GM21717 (cell line): ENCODE data around the gene RAPGEF5.
A peak's percentile ranks its signal among the peaks of the same experiment; 100 is the strongest.

ENCODE experiments used
- ATAC-seq: cut with Tn5 transposase; IDR thresholded peaks from one replicate; pipeline ENCODE4 v1.9.1; 2021; ENCODE audit warnings: mild to moderate bottlenecking, moderate library complexity; ENCODE audit not compliant: unreplicated experiment

Gene RAPGEF5

GRCh38 chr7:22195397-22196172 is 161.4 kb downstream of the RAPGEF5 start:
- no peak for ATAC-seq

DNA sequence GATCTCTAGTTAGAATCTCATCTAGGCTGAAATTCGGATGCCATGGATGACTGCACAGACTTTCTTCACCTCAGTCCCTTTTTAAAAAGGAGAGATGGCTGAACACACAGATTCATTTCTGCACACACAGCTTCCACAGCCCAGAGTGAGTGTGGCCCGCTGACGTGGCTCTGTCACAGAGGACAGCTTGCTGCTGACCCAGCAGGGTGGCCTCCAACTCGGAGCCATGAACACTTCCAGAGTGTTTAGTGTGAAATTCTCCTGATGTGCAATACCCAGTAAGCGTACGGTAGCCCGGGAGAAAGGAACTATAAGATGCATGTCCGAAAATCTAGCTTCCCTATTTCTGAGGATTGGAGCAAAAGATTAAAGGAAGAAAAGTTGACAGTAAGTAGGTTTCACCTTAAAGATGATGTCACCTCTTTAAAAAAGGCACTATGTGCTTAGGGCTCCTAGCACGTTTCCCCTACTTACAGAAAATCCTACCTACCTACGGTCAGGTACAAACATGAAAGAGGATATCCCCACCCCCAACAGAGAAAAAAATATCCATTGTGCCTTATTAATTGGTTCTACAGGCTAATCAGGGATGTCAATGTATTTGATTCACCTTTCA is 162.2 kb downstream of the RAPGEF5 start:
- ATAC-seq: no peak

DNA sequence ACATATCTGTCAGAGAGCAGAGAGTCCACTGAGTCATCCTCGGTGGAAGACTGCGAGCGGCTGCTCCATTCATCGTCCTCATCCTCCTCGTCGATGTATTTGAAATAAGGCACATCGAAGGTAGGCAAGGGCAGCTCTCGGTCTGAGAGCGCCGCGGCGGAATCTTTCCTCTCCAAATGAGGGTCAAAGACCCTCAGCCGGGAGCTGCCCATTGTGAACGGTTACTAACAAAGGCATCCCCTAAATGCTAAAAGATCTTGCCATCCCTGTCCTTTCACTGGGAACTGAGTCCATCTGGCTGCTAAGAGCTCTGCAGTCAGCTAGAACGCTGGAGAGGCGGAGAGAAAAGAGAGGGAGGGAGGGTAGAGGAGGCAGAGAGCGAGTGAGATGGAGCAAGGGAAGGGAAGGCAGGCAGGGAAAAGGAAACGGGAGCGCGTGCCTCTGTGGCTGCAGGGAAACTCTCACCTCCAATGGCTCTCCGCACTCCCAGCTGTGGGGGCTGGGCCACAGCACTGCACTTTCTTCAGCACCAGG is 163.4 kb downstream of the RAPGEF5 start:
- no peak for ATAC-seq

GRCh38 chr7:22192801-22193200 is 164.2 kb downstream of the RAPGEF5 start:
- no peak for ATAC-seq

GRCh38 chr7:22190736-22191135 is 166.2 kb downstream of the RAPGEF5 start:
- no peak for ATAC-seq

GRCh38 chr7:22189741-22190140 is 167.2 kb downstream of the RAPGEF5 start:
- ATAC-seq: no peak

DNA sequence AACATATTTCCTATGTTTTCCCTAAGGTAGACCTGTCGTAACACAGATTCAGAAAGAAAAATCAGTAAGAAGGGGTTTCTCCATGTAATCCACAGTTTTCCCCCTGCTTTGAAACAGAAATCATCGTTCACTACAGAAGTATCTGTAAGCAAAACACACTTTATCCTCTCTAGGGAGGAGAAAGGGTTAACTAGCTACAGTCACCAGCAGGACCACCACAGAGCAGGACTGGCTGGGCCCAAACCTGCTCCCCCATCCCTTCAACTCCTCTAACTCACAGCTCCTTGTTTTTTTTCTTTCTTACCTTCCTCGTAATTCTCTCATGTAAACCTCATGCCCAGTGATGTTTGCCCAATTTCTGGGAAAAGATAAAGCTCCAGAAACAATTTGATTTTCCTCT is 167.7 kb downstream of the RAPGEF5 start:
- no peak for ATAC-seq

DNA sequence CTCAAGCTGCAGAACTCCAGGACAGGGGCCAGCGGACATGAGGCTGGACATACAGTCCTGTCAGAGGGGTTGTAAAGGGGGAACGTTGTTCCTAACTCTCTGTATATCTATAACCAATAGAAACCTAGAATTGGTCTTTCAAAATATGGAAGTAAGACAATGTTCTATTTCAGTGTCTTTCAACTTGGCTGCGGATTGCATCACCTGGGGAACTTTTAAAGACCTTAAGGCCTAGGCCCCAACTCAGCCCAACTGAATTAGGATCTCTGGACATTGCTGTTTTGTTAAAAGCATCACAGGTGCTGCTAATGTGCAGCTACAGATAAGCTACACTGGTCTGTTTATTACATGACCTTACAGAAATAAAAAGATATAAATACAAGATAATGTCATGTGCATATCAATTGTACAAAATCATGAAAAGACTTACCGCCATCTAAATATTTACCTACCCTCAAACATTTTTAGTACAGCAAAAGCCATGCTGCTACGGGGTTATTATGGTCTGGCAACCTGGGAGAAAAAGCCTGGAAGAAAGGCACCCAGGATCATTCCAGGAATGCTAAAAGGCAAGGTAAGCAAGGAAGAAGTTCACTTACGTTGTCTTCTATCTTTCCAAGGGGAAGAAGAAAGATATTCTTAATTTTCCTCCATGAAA is 169.1 kb downstream of the RAPGEF5 start:
- no peak for ATAC-seq

GRCh38 chr7:22185559-22185958 is 171.4 kb downstream of the RAPGEF5 start:
- no peak for ATAC-seq

DNA sequence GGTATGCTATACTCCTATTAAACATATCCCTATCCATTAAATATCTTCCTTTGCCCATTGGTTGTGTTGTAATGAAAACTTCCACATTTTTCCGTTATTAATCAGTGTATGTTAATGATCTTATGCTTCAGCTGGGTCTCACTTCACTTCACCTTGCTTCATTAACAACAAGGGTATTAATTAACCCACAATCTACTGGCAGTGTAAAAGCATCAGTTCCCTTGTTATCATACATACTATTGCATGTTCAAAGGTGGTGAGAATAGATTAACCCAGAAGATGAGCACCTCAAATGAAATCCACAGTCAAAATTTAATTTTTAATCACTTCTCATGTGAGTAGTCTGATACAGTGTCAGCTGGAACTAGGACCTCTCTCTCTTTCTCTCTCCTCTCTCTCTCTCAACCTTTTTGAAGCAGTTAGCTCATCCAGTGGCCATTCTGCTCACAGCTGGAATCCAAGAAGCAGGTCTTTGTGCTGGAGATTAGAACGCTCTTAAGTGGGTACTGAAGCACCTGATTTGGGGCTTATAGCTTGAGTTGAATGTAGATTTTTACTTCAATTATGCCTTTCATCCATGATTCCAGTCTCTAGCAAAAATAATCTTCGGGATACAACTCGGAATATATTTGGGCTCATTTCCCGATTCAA is 172.3 kb downstream of the RAPGEF5 start:
- no peak for ATAC-seq

GRCh38 chr7:22183522-22184280 is 173.3 kb downstream of the RAPGEF5 start:
- ATAC-seq: no peak

- no peak for ATAC-seq
These were observed 174.8 kb downstream of the RAPGEF5 start for GRCh38 chr7:22182149-22182548.

DNA sequence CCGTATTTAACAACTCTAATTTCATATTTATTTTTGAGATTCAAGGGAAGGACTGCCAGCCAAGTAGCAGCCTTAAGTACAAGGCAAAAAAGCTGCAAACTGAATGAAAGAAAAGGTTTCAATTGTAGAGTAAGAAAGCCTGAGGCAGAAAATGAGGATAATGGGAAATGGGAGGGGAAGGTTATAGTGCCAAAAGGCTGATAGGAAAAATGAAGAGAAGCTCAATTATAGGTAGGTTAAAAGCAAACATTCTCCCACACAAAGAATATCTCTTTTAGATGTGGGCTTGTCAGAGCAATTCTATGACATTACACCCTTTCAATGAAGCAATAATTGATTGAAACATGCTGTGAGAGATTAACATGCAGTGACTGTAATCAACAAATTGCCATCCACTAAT is 175.3 kb downstream of the RAPGEF5 start:
- no peak for ATAC-seq

- ATAC-seq: no peak
These were observed 177.5 kb downstream of the RAPGEF5 start for GRCh38 chr7:22179442-22179879.

DNA sequence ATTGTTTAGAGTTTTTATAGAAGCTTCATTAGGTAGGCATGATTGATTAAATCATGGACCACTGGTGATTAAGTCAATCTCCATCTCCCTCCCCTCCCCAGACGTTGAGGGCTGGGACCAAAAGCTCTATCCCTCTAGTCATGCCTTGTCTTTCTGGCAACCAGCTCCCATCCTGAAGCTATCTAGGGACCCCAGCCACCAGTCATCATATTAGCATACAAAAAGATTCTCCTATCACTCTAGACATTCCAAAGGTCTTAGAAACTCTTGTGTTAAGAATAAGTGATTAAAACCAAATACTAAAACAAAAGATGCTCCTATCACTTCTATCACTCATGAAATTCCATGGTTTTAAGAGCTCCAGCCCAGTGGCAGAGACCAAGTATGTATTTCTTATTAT is 178.2 kb downstream of the RAPGEF5 start:
- no peak for ATAC-seq

- ATAC-seq: no peak
These were observed 180.1 kb downstream of the RAPGEF5 start for GRCh38 chr7:22176791-22177412.

DNA sequence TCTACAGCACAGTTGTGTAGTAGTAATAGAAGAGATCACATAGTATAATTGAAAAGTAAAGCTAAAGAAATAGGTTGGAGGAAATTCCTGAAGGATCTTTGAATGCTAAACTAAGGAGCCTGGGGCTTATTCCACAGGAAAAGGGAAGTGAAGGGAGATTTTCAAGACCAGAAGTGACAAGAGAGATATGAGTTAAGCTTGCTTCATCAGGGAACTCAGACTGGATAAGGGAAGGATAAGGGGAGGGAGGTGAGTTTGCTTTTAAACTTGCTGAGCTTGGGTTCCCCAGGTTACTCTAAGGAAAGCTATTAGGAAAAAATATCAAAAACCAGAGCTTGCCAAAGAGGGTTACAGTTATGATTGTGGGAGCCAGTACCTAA is 182.4 kb downstream of the RAPGEF5 start:
- ATAC-seq: no peak

DNA sequence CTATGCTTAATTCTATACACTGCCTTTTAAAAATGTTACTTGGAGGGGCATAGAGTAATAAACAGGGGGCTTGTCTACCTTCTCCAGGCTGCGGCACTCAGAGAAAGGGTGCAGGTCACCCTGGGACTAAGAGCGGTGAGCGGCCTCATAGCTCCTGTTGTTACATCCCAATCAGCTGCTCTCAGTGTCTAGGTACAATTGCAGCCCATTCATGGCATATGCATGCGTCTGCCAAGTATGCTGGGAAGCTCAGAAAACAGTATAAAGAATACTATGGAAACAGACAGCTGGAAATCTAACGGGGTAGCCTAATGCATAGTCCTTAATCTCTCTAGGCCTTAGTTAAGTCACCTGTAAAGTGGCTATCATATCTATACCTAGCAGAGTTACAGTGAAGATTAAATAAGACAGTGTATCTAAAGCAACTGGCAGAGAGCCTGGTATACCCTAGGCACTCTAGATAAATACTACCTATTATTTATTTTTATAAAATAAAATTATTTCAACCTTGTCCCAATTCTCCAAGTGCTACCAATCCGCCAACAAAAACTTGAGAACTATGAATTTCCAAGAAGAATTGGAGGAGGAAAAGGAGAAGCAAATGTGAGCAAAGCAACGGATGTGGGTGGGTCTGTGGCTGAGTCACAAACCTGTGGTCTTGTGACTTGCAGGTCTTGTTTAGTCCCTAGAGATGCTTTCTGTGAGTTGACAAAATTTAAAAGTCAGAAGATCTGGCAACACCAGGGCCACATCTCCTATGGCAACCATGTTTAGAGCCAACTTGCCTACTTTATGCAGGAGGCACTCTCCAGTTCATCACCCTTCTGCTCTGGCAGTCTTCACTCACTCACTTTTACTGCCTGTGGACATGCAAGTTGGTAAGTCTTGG is 183.0 kb downstream of the RAPGEF5 start:
- ATAC-seq: peak; percentile 85

DNA sequence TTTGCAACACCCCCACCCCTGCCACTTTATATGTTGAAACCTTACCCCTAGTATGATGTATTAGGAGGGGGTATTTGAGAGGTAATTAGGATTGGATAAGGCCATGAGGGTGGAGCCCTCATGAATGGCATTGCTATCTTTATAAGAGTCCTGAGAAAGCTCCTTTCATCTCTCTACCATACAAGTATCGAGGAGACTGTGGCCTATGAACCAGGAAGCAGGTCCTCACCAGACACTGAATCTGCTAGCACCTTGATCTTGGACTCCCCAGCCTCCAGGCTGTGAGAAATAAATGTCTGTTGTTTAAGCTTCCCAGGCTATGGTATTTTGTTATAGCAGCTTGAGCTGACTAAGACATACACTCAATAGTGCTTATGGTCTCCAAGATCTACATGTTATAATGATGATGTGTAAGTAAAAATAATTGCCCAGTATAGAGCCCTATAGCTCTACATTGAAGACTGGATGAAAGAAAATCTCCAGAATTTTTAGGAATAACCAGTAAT is 188.8 kb downstream of the RAPGEF5 start:
- ATAC-seq: no peak
